HG02970 (cell line): ENCODE data around the gene C1QTNF6.
"Not testable (repeated sequence)": the region's sequence is repeated elsewhere in the genome, so short reads cannot be mapped to it uniquely, and the experiment has no call there.

Experiments
- ATAC-seq: cut with Tn5 transposase; IDR thresholded peaks from one replicate; pipeline ENCODE4 v1.9.1; 2021; ENCODE audit warnings: mild to moderate bottlenecking, moderate library complexity, moderate number of reproducible peaks; ENCODE audit not compliant: unreplicated experiment, low FRiP score

Gene C1QTNF6

GRCh38 chr22:37187891-37188761 is at the start of gene C1QTNF6:
TSS of gene C1QTNF6 (minus strand) at chr22:37188247. CDS start at chr22:37188213, 34 bp downstream.
- ATAC-seq = no peak

- no peak for ATAC-seq
Observed at GRCh38 chr22:37235897-37236607, 48.0 kb upstream of the C1QTNF6 start.

GRCh38 chr22:37234736-37235711 is 47.0 kb upstream of the C1QTNF6 start:
- no peak for ATAC-seq

- no peak for ATAC-seq
Observed at GRCh38 chr22:37233751-37234631, 45.9 kb upstream of the C1QTNF6 start.

GRCh38 chr22:37233371-37233750 is 45.3 kb upstream of the C1QTNF6 start:
- ATAC-seq = not testable (repeated sequence)

- no peak for ATAC-seq
Observed at GRCh38 chr22:37232140-37232998, 44.3 kb upstream of the C1QTNF6 start.

- ATAC-seq = no peak
Observed at GRCh38 chr22:37231406-37232139, 43.5 kb upstream of the C1QTNF6 start.

- peak; percentile 46 for ATAC-seq
Observed at GRCh38 chr22:37230673-37231405, 42.8 kb upstream of the C1QTNF6 start.

GRCh38 chr22:37229805-37230672 is 42.0 kb upstream of the C1QTNF6 start:
- peak; percentile 42 for ATAC-seq

- no peak for ATAC-seq
Observed at GRCh38 chr22:37229012-37229804, 41.2 kb upstream of the C1QTNF6 start.

GRCh38 chr22:37228106-37229011 is 40.3 kb upstream of the C1QTNF6 start:
- ATAC-seq = no peak

GRCh38 chr22:37226514-37226913 is 38.5 kb upstream of the C1QTNF6 start:
- ATAC-seq = no peak

- no peak for ATAC-seq
Observed at GRCh38 chr22:37226087-37226486, 38.0 kb upstream of the C1QTNF6 start.

GRCh38 chr22:37225481-37225880 is 37.4 kb upstream of the C1QTNF6 start:
- no peak for ATAC-seq
